Measurements from ENCODE around the gene MUSK.

- TF ChIP-seq EZH2 (IDR thresholded peaks at IDR 0.05; ENCODE audit: low read depth, low read length, severe bottlenecking): no peak
- no peak for TF ChIP-seq CTCF (IDR thresholded peaks at IDR 0.05; ENCODE audit: control extremely low read depth in 1 of 3, insufficient read depth in 1 of 3, low read depth in 1 of 3, low read length in 3 of 3)
- no peak for TF ChIP-seq CREB1 (IDR thresholded peaks at IDR 0.05)
- TF ChIP-seq FOSL1 (IDR thresholded peaks at IDR 0.05; ENCODE audit: insufficient read depth, low read depth, low read length): no peak
- TF ChIP-seq ATF2 (IDR thresholded peaks at IDR 0.05; ENCODE audit: low read length): no peak
- no peak for TF ChIP-seq RNF2 (IDR thresholded peaks at IDR 0.05; ENCODE audit: borderline replicate concordance, low read depth, low read length, missing control alignments, poor library complexity, severe bottlenecking)
- no peak for TF ChIP-seq RXRA (IDR thresholded peaks at IDR 0.05; ENCODE audit: insufficient read depth, low read depth, low read length)
- no peak for TF ChIP-seq TCF12 (IDR thresholded peaks at IDR 0.05; ENCODE audit: low read depth, low read length)
- TF ChIP-seq YY1 (IDR thresholded peaks at IDR 0.05; ENCODE audit: low read depth, low read length): no peak
- no peak for TF ChIP-seq SIN3A (conservative IDR thresholded peaks at IDR 0.05 in 1 of 2, IDR thresholded peaks at IDR 0.05 in 1 of 2; ENCODE audit: low read depth in 1 of 2, low read length in 2 of 2)
- TF ChIP-seq SP1 (IDR thresholded peaks at IDR 0.05; ENCODE audit: low read depth, low read length): no peak
These were observed 95.0 kb downstream of the MUSK start for GRCh38 chr9:110763568-110763967.
